ENCODE data around the gene TAB2.

TAB2 gene

GRCh38 chr6:149392093-149392492, 74.6 kb downstream of the TAB2 start:
- Histone ChIP-seq H3K27ac (ENCODE audit: low read depth, low read length) (no peak overlapping the region), H3K36me3 (ENCODE audit: control insufficient read depth, insufficient read depth, low read length) (no peaks in the 10 kb centered on the region), H3K4me3 (ENCODE audit: low read depth, low read length) (no peak overlapping the region)

DNA sequence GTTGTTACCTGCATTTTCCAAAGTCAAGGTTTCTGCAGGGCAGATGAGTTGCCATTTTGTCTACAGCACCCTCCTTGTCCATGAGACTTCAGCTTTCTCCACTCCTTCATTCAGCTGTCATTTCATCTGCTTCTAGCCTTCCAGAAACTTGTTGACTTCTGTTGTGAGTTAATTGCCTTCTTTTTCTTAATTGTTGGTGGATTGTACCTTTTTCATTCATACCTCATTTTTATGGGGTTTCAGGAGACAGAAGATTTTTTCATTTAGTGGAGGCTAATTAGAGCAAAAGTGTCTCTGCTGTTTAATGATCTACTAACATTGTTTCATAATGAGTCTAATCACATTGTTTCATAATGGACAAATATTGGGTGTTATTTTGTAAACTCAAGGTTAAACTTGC, 75.0 kb downstream of the TAB2 start:
- Histone ChIP-seq H3K9ac (ENCODE audit: low read length) (no peak overlapping the region), H3K27ac (ENCODE audit: low read depth, low read length) (no peak overlapping the region)

More at GRCh38 chr6:149392093-149392492, 74.6 kb downstream of the TAB2 start:
- H3K27me3 ChIP-seq (ENCODE audit: control insufficient read depth, insufficient read depth, low read length) = no peaks in the 10 kb centered on the region
- no peak overlapping the region for H3K9ac ChIP-seq (ENCODE audit: low read length)
- no peaks in the 10 kb centered on the region for H3K4me1 ChIP-seq (ENCODE audit: control insufficient read depth, insufficient read depth, low read length)
- 0 out of 2 replicates have a peak, but pooled peaks cover 4% of the 10 kb centered on the region for H3K9me3 ChIP-seq (ENCODE audit: control insufficient read depth, insufficient read depth, low read depth, low read length)

DNA sequence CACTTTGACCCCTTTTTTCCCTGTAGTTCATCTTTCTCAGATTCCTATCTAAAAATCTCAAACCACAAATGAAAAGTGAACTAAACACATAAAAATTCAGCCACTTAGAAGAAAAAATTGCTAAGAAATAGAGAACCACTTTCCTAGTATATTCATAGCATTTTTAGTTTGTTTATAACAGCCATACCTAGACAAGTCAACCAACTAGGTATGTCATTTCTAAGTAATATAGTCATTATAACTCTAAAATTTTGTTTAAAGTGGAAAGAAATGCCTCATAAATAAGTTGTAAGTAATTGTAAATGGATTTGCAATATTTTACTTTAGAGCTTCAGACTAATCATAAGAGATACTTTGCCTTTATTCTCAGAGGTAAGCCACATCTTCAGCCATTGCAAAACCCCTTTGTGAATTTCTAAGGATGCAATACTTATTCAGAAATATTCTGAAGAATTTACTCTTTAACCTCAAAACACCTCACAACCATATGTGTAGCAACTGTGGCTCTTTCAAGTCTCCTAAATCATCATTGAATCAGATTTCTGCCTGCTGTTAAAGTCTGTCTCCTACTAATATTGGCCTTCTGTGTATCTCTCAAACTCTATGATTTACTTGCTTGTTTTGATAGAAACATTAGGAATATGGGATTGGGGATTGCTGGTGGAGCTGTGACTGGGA, 75.6 kb downstream of the TAB2 start:
- no peak overlapping the region for H3K4me3 ChIP-seq (ENCODE audit: low read depth, low read length)
- 0 out of 2 replicates have a peak, but pooled peaks cover 3% of the 10 kb centered on the region for H3K9me3 ChIP-seq (ENCODE audit: control insufficient read depth, insufficient read depth, low read depth, low read length)
- H3K36me3 ChIP-seq (ENCODE audit: control insufficient read depth, insufficient read depth, low read length) = peaks cover 8% of the 10 kb centered on the region
- H3K4me1 ChIP-seq (ENCODE audit: control insufficient read depth, insufficient read depth, low read length) = no peaks in the 10 kb centered on the region
- no peak overlapping the region for H3K9ac ChIP-seq (ENCODE audit: low read length)
- no peaks in the 10 kb centered on the region for H3K27me3 ChIP-seq (ENCODE audit: control insufficient read depth, insufficient read depth, low read length)
- no peak overlapping the region for H3K27ac ChIP-seq (ENCODE audit: low read depth, low read length)

More for the DNA sequence above, 75.0 kb downstream of the TAB2 start:
- Histone ChIP-seq H3K9me3 (ENCODE audit: control insufficient read depth, insufficient read depth, low read depth, low read length) (0 out of 2 replicates have a peak, but pooled peaks cover 4% of the 10 kb centered on the region), H3K36me3 (ENCODE audit: control insufficient read depth, insufficient read depth, low read length) (peaks cover 2% of the 10 kb centered on the region), H3K4me1 (ENCODE audit: control insufficient read depth, insufficient read depth, low read length) (no peaks in the 10 kb centered on the region), H3K27me3 (ENCODE audit: control insufficient read depth, insufficient read depth, low read length) (no peaks in the 10 kb centered on the region), H3K4me3 (ENCODE audit: low read depth, low read length) (no peak overlapping the region)

DNA sequence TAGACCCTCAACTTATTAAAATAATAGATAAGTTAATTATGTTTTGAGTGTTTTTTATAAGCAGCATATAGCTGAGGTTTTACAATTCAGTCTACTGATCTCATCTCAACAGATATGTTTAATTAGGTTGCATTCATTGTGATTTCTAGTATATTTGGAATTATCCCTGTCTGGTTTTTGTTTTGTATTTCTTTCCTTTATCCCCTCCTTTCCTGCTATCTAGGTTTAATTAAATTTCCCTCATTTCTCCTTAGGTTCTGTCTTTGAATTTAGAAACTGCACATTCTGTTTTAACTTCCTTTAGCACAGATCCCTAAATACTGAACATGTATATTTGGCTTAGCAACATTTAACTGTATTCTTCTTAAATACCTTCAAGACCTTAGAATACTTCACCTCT, 77.7 kb downstream of the TAB2 start:
- H3K27me3 ChIP-seq (ENCODE audit: control insufficient read depth, insufficient read depth, low read length) = no peaks in the 10 kb centered on the region
- H3K9ac ChIP-seq (ENCODE audit: low read length) = no peak overlapping the region
- H3K27ac ChIP-seq (ENCODE audit: low read depth, low read length) = no peak overlapping the region
- peaks cover 21% of the 10 kb centered on the region for H3K36me3 ChIP-seq (ENCODE audit: control insufficient read depth, insufficient read depth, low read length)
- no peak overlapping the region for H3K4me3 ChIP-seq (ENCODE audit: low read depth, low read length)
- no peaks in the 10 kb centered on the region for H3K4me1 ChIP-seq (ENCODE audit: control insufficient read depth, insufficient read depth, low read length)
- H3K9me3 ChIP-seq (ENCODE audit: control insufficient read depth, insufficient read depth, low read depth, low read length) = no peaks in the 10 kb centered on the region

- no peaks in the 10 kb centered on the region for H3K27me3 ChIP-seq (ENCODE audit: control insufficient read depth, insufficient read depth, low read length)
- no peaks in the 10 kb centered on the region for H3K4me1 ChIP-seq (ENCODE audit: control insufficient read depth, insufficient read depth, low read length)
- H3K27ac ChIP-seq (ENCODE audit: low read depth, low read length) = no peak overlapping the region
- H3K36me3 ChIP-seq (ENCODE audit: control insufficient read depth, insufficient read depth, low read length) = peaks cover 34% of the 10 kb centered on the region
- H3K9ac ChIP-seq (ENCODE audit: low read length) = no peak overlapping the region
- H3K4me3 ChIP-seq (ENCODE audit: low read depth, low read length) = no peak overlapping the region
- no peaks in the 10 kb centered on the region for H3K9me3 ChIP-seq (ENCODE audit: control insufficient read depth, insufficient read depth, low read depth, low read length)
These were observed 79.9 kb downstream of the TAB2 start for GRCh38 chr6:149397384-149397783.

GRCh38 chr6:149400050-149400449, 82.5 kb downstream of the TAB2 start, which contains the start of gene SUMO4:
Gene SUMO4, plus strand, starts transcription at chr6:149400262. Its CDS starts 130 bp downstream, at chr6:149400392.
- peaks cover 53% of the 10 kb centered on the region for H3K36me3 ChIP-seq (ENCODE audit: control insufficient read depth, insufficient read depth, low read length)
- H3K9me3 ChIP-seq (ENCODE audit: control insufficient read depth, insufficient read depth, low read depth, low read length) = no peaks in the 10 kb centered on the region
- H3K4me1 ChIP-seq (ENCODE audit: control insufficient read depth, insufficient read depth, low read length) = no peaks in the 10 kb centered on the region
- no peaks in the 10 kb centered on the region for H3K27me3 ChIP-seq (ENCODE audit: control insufficient read depth, insufficient read depth, low read length)
- no peak within 1 kb of the TSS for H3K9ac ChIP-seq (ENCODE audit: low read length)
- no peak within 1 kb of the TSS for H3K4me3 ChIP-seq (ENCODE audit: low read depth, low read length)
- no peak within 1 kb of the TSS for H3K27ac ChIP-seq (ENCODE audit: low read depth, low read length)

- Histone ChIP-seq H3K4me1 (ENCODE audit: control insufficient read depth, insufficient read depth, low read length) (no peaks in the 10 kb centered on the region), H3K9ac (ENCODE audit: low read length) (no peak overlapping the region), H3K4me3 (ENCODE audit: low read depth, low read length) (no peak overlapping the region), H3K9me3 (ENCODE audit: control insufficient read depth, insufficient read depth, low read depth, low read length) (no peaks in the 10 kb centered on the region), H3K36me3 (ENCODE audit: control insufficient read depth, insufficient read depth, low read length) (peaks cover 57% of the 10 kb centered on the region), H3K27me3 (ENCODE audit: control insufficient read depth, insufficient read depth, low read length) (no peaks in the 10 kb centered on the region), H3K27ac (ENCODE audit: low read depth, low read length) (no peak overlapping the region)
These were observed 86.0 kb downstream of the TAB2 start for GRCh38 chr6:149403534-149403933.

- Histone ChIP-seq H3K36me3 (ENCODE audit: control insufficient read depth, insufficient read depth, low read length) (peaks cover 59% of the 10 kb centered on the region), H3K9ac (ENCODE audit: low read length) (no peak overlapping the region), H3K27me3 (ENCODE audit: control insufficient read depth, insufficient read depth, low read length) (no peaks in the 10 kb centered on the region), H3K9me3 (ENCODE audit: control insufficient read depth, insufficient read depth, low read depth, low read length) (no peaks in the 10 kb centered on the region), H3K27ac (ENCODE audit: low read depth, low read length) (0 out of 2 replicates have a peak overlapping the region, but pooled peaks have one; percentile 13), H3K4me3 (ENCODE audit: low read depth, low read length) (no peak overlapping the region), H3K4me1 (ENCODE audit: control insufficient read depth, insufficient read depth, low read length) (no peaks in the 10 kb centered on the region)
These were observed 88.6 kb downstream of the TAB2 start for GRCh38 chr6:149405823-149406765.

- Histone ChIP-seq H3K27ac (ENCODE audit: low read depth, low read length) (no peak overlapping the region), H3K9ac (ENCODE audit: low read length) (no peak overlapping the region), H3K4me3 (ENCODE audit: low read depth, low read length) (no peak overlapping the region), H3K9me3 (ENCODE audit: control insufficient read depth, insufficient read depth, low read depth, low read length) (no peaks in the 10 kb centered on the region), H3K36me3 (ENCODE audit: control insufficient read depth, insufficient read depth, low read length) (peaks cover 46% of the 10 kb centered on the region), H3K27me3 (ENCODE audit: control insufficient read depth, insufficient read depth, low read length) (no peaks in the 10 kb centered on the region), H3K4me1 (ENCODE audit: control insufficient read depth, insufficient read depth, low read length) (no peaks in the 10 kb centered on the region)
These were observed 92.1 kb downstream of the TAB2 start for GRCh38 chr6:149409617-149410016.

GRCh38 chr6:149410557-149410956, 93.0 kb downstream of the TAB2 start:
- no peak overlapping the region for H3K9ac ChIP-seq (ENCODE audit: low read length)
- H3K9me3 ChIP-seq (ENCODE audit: control insufficient read depth, insufficient read depth, low read depth, low read length) = no peaks in the 10 kb centered on the region
- no peak overlapping the region for H3K4me3 ChIP-seq (ENCODE audit: low read depth, low read length)
- peaks cover 37% of the 10 kb centered on the region for H3K36me3 ChIP-seq (ENCODE audit: control insufficient read depth, insufficient read depth, low read length)
- no peaks in the 10 kb centered on the region for H3K27me3 ChIP-seq (ENCODE audit: control insufficient read depth, insufficient read depth, low read length)
- no peak overlapping the region for H3K27ac ChIP-seq (ENCODE audit: low read depth, low read length)
- H3K4me1 ChIP-seq (ENCODE audit: control insufficient read depth, insufficient read depth, low read length) = no peaks in the 10 kb centered on the region

DNA sequence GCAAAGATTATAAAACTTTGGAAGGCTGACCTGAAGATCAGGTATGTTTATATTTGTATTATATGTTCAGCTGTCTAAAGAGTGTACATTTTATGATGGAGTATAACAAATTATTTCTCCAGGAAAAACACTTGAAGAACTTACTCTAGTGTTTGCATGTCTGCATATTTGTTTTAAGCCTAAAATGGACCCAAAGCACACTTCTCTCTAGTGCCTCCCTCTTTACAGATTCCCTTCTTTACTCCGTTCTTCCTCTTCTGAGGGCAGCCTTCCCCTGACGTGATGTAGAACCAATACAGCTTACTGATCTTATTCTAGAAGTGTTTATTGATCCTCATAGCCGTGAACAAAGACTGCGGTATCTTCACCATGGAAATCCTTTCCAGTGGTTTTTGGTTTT, 96.5 kb downstream of the TAB2 start:
- H3K27me3 ChIP-seq (ENCODE audit: control insufficient read depth, insufficient read depth, low read length) = no peaks in the 10 kb centered on the region
- peaks cover 28% of the 10 kb centered on the region for H3K36me3 ChIP-seq (ENCODE audit: control insufficient read depth, insufficient read depth, low read length)
- H3K4me3 ChIP-seq (ENCODE audit: low read depth, low read length) = no peak overlapping the region
- H3K9ac ChIP-seq (ENCODE audit: low read length) = no peak overlapping the region
- H3K4me1 ChIP-seq (ENCODE audit: control insufficient read depth, insufficient read depth, low read length) = no peaks in the 10 kb centered on the region
- no peak overlapping the region for H3K27ac ChIP-seq (ENCODE audit: low read depth, low read length)
- no peaks in the 10 kb centered on the region for H3K9me3 ChIP-seq (ENCODE audit: control insufficient read depth, insufficient read depth, low read depth, low read length)
